Right ventricle myocardium superior (tissue), 1 donor: ENCODE measurements around the gene FARP1. TPM values are rescaled to one million over a fixed set of nuclear protein-coding genes. Genes with fewer than 3 reads are reported as not detected.

Experiments
- ATAC-seq: fragments of 200-7000 bp; cut with Tn5 transposase; one replicate; pipeline ENCODE4 v1.9.1; 2020; ENCODE audit warnings: mild to moderate bottlenecking; ENCODE audit not compliant: poor library complexity
- DNase-seq: peaks from one replicate; pipeline ENCODE4 v3.0.0-alpha.2; 2020
- intact Hi-C: fragments of 100-400 bp; cut with DNase I; formaldehyde crosslinking; loops from one replicate; pipeline ENCODE4 v1.11.2; 2022
- total RNA-seq: library from RNA; stranded (reverse); fragmentation: NEBNext Ultra II Directional; extraction: Animal tissue kit (Norgen Biotek cat#: 25700); gene quantifications from one replicate; pipeline ENCODE4 v1.2.1, GENCODE V29; 2021
- donor health status: DM: no; HTN: yes; CAD: no; lungs with severe emphysema.

The FARP1 gene
- total RNA-seq, 1 donor from 2014 or later: 11.1 TPM

GRCh38 chr13:98129059-98129746 is 13.7 kb upstream of the FARP1 start:
- ATAC-seq (no peak), DNase-seq (no peak)
- intact Hi-C loops: no loop called here

GRCh38 chr13:98133946-98134345 is 8.9 kb upstream of the FARP1 start:
- intact Hi-C loops: no loop called here
- ATAC-seq (no peak), DNase-seq (no peak)

- ATAC-seq (no peak), DNase-seq (no peak)
- intact Hi-C loops: no loop called here
Measured at GRCh38 chr13:98134901-98135300, 8.0 kb upstream of the FARP1 start.

- ATAC-seq (no peak), DNase-seq (no peak)
- intact Hi-C loops: no loop called here
Measured at GRCh38 chr13:98141091-98141490, 1.8 kb upstream of the FARP1 start.

GRCh38 chr13:98141509-98142379 is 1.1 kb upstream of the FARP1 start:
- intact Hi-C loops: no loop called here
- ATAC-seq: peak; percentile 12
- DNase-seq: peak; percentile 46

- ATAC-seq (peak; percentile 44), DNase-seq (peak; percentile 63)
- intact Hi-C loops: no loop called here
Measured at GRCh38 chr13:98143157-98143553, 261 bp downstream of the FARP1 start.

- DNase-seq (peak; percentile 50), ATAC-seq (peak; percentile 25)
- intact Hi-C loops: no loop called here
Measured at GRCh38 chr13:98143601-98144026, 720 bp downstream of the FARP1 start.

GRCh38 chr13:98144027-98144741 is 1.3 kb downstream of the FARP1 start:
- intact Hi-C loops: no loop called here
- DNase-seq (no peak), ATAC-seq (no peak)

GRCh38 chr13:98144801-98145350 is 2.0 kb downstream of the FARP1 start:
- ATAC-seq (no peak), DNase-seq (no peak)
- intact Hi-C loops: no loop called here

- intact Hi-C loops: no loop called here
- DNase-seq: no peak
- ATAC-seq: no peak
Measured at GRCh38 chr13:98147521-98147920, 4.6 kb downstream of the FARP1 start.

GRCh38 chr13:98150832-98151479 is 8.1 kb downstream of the FARP1 start:
- ATAC-seq (no peak), DNase-seq (no peak)
- intact Hi-C loops: no loop called here

- ATAC-seq (no peak), DNase-seq (no peak)
- intact Hi-C loops: no loop called here
Measured at GRCh38 chr13:98155475-98156109, 12.7 kb downstream of the FARP1 start.

- intact Hi-C loops: no loop called here
- no peak for ATAC-seq
Measured at GRCh38 chr13:98156259-98156658, 13.4 kb downstream of the FARP1 start.

GRCh38 chr13:98157188-98157587 is 14.3 kb downstream of the FARP1 start:
- intact Hi-C loops: no loop called here
- DNase-seq (no peak), ATAC-seq (no peak)

More at GRCh38 chr13:98156259-98156658, 13.4 kb downstream of the FARP1 start:
- DNase-seq: no peak

- ATAC-seq (no peak), DNase-seq (no peak)
- intact Hi-C loops: no loop called here
Measured at GRCh38 chr13:98157609-98158008, 14.7 kb downstream of the FARP1 start.

GRCh38 chr13:98158172-98158899 is 15.4 kb downstream of the FARP1 start:
- no peak for ATAC-seq
- DNase-seq: no peak
- intact Hi-C loops: no loop called here

- intact Hi-C loops: no loop called here
- ATAC-seq (no peak), DNase-seq (no peak)
Measured at GRCh38 chr13:98162935-98163334, 20.0 kb downstream of the FARP1 start.

GRCh38 chr13:98169331-98169730 is 26.4 kb downstream of the FARP1 start:
- no peak for DNase-seq
- intact Hi-C loops: no loop called here
- no peak for ATAC-seq
